CD4-positive, CD25-positive, alpha-beta regulatory T cell (primary cell): ENCODE measurements around the gene DIP2C. TPM values are rescaled to one million over a fixed set of nuclear protein-coding genes. Genes with fewer than 3 reads are reported as not detected.

Experiments used
- ATAC-seq, 2 donors: fragments of 150-1000 bp; cut with Tn5 transposase; one replicate each; pipeline ENCODE4 v1.10.0; 2021; ENCODE audit warnings: low read depth in 2 of 2, moderate number of reproducible peaks in 2 of 2, moderate library complexity in 1 of 2
- DNase-seq, 3 donors: peaks; one replicate each; pipeline versions ENCODE4 v3.0.0 to v3.0.0-alpha.2; 2012 to 2022; ENCODE audit warnings: mixed read lengths in 1 of 3
- H3K27ac ChIP-seq: one replicate; pipeline ENCODE4 v1.7.0; 2013; ENCODE audit warnings: mild to moderate bottlenecking, low read length; ENCODE audit not compliant: insufficient read depth, poor library complexity, severe bottlenecking
- H3K27me3 ChIP-seq: one replicate; pipeline ENCODE4 v1.7.0; 2013; ENCODE audit warnings: low read length; ENCODE audit not compliant: control insufficient read depth, insufficient read depth
- H3K36me3 ChIP-seq: one replicate; pipeline ENCODE4 v1.7.0; 2013; ENCODE audit warnings: mild to moderate bottlenecking, low read length, moderate library complexity; ENCODE audit not compliant: control insufficient read depth, insufficient read depth
- H3K4me1 ChIP-seq: 2 replicates; pipeline ENCODE4 v1.7.0; 2013; ENCODE audit warnings: mild to moderate bottlenecking, low read length; ENCODE audit not compliant: insufficient read depth, control insufficient read depth, poor library complexity, severe bottlenecking
- H3K4me3 ChIP-seq: one replicate; pipeline ENCODE4 v1.7.0; 2013; ENCODE audit warnings: low read depth, mild to moderate bottlenecking, low read length, moderate library complexity
- H3K9me3 ChIP-seq, 2 experiments: 1 replicate in 1 of 2; 2 replicates in 1 of 2; pipeline ENCODE4 v1.7.0; 2013; ENCODE audit warnings: low read length in 2 of 2, mild to moderate bottlenecking in 1 of 2, moderate library complexity in 1 of 2; ENCODE audit not compliant: control insufficient read depth in 2 of 2
- H3K27ac Mint-ChIP-seq, 3 donors: one replicate each; pipeline ENCODE4 v1.8.0; 2020 to 2022; ENCODE audit warnings: mild to moderate bottlenecking in 3 of 3, mixed read lengths in 3 of 3, moderate library complexity in 2 of 3
- H3K27me3 Mint-ChIP-seq: one replicate; pipeline ENCODE4 v1.8.0; 2022; ENCODE audit warnings: mild to moderate bottlenecking, mixed read lengths
- H3K36me3 Mint-ChIP-seq: one replicate; pipeline ENCODE4 v1.8.0; 2020; ENCODE audit warnings: mixed read lengths
- H3K4me1 Mint-ChIP-seq, 4 donors: one replicate each; pipeline ENCODE4 v1.8.0; 2020 to 2022; ENCODE audit warnings: mixed read lengths in 4 of 4, mild to moderate bottlenecking in 1 of 4
- H3K4me3 Mint-ChIP-seq, 4 donors: one replicate each; pipeline ENCODE4 v1.8.0; 2020 to 2022; ENCODE audit warnings: mild to moderate bottlenecking in 4 of 4, mixed read lengths in 4 of 4, moderate library complexity in 3 of 4
- H3K9me3 Mint-ChIP-seq, 7 donors: one replicate each; pipeline ENCODE4 v1.8.0; 2020 to 2022; ENCODE audit warnings: mixed read lengths in 7 of 7, mild to moderate bottlenecking in 3 of 7, moderate library complexity in 2 of 7
- polyA plus RNA-seq, 4 donors: library from polyadenylated mRNA; unstranded; fragments of 300-500 nt; fragmentation: Illumina TruSeq; gene quantifications; one replicate each; pipeline ENCODE4 v1.2.3, GENCODE V29; 2021
- total RNA-seq: library from RNA; stranded (reverse); gene quantifications from one replicate; pipeline ENCODE4 v1.2.3, GENCODE V29; 2022

Gene DIP2C
- total and polyA plus RNA-seq, 5 donors from 2014 or later: 0.47 to 4.1 (median 0.54) TPM

- Mint-ChIP-seq H3K4me3 (no peak overlapping the region), H3K9me3 (peaks cover 0 to 2% (median 0%) of the 10 kb centered on the region in 7 donors), H3K4me1 (peaks cover 0 to 6% (median 0%) of the 10 kb centered on the region in 4 donors), H3K36me3 (peaks cover 31% of the 10 kb centered on the region), H3K27me3 (no peaks in the 10 kb centered on the region), H3K27ac (no peak overlapping the region)
- peaks cover 3% of the 10 kb centered on the region for H3K4me1 ChIP-seq
- H3K36me3 ChIP-seq: peaks cover 2% of the 10 kb centered on the region
- no peak overlapping the region for H3K4me3 ChIP-seq
- H3K27me3 ChIP-seq: no peaks in the 10 kb centered on the region
- DNase-seq (no peak), ATAC-seq (no peak)
- no peaks in the 10 kb centered on the region for H3K9me3 ChIP-seq
- H3K27ac ChIP-seq: no peak overlapping the region
These were observed 312.2 kb downstream of the DIP2C start for GRCh38 chr10:377228-377627.

GRCh38 chr10:375815-376505 lies 313.5 kb downstream of the DIP2C start:
- H3K27me3 ChIP-seq: no peaks in the 10 kb centered on the region

DNA sequence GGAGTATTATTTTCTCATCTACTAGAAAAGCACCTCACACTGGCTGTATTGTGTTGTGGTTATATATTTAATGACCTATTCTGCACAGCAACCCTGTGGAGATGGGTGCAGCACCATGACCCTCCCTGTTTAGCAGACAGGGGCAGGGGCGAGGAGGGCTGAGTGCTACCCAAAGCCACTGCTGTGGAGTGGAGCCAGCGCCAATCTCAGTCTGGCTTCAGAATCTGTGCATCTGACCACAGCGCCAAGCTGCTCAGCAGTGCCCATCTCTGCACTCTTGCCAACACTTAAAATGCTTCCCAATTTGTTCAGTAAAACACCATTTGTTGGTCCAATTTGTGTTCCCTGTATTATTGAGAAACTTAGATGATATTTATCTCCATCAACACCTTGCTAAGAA lies 315.1 kb downstream of the DIP2C start:
- Mint-ChIP-seq H3K36me3 (peaks cover 11% of the 10 kb centered on the region), H3K4me3 (no peak overlapping the region), H3K4me1 (peaks cover 0 to 4% (median 0%) of the 10 kb centered on the region in 4 donors), H3K27me3 (no peaks in the 10 kb centered on the region), H3K9me3 (no peaks in the 10 kb centered on the region), H3K27ac (no peak overlapping the region)
- H3K4me1 ChIP-seq: peaks cover 3% of the 10 kb centered on the region
- H3K27me3 ChIP-seq: no peaks in the 10 kb centered on the region
- DNase-seq (no peak), ATAC-seq (no peak)
- H3K4me3 ChIP-seq: no peak overlapping the region
- H3K9me3 ChIP-seq: no peaks in the 10 kb centered on the region
- H3K27ac ChIP-seq: no peak overlapping the region
- H3K36me3 ChIP-seq: peaks cover 2% of the 10 kb centered on the region

More at GRCh38 chr10:375815-376505, 313.5 kb downstream of the DIP2C start:
- H3K36me3 Mint-ChIP-seq: peaks cover 22% of the 10 kb centered on the region
- DNase-seq (no peak), ATAC-seq (no peak)
- H3K36me3 ChIP-seq: peaks cover 2% of the 10 kb centered on the region
- H3K27me3 Mint-ChIP-seq: no peaks in the 10 kb centered on the region
- H3K4me3 Mint-ChIP-seq: no peak overlapping the region
- no peak overlapping the region for H3K27ac ChIP-seq
- H3K27ac Mint-ChIP-seq: no peak overlapping the region
- peaks cover 3% of the 10 kb centered on the region for H3K4me1 ChIP-seq
- H3K4me3 ChIP-seq: no peak overlapping the region
- peaks cover 0 to 6% (median 0%) of the 10 kb centered on the region in 4 donors for H3K4me1 Mint-ChIP-seq
- H3K9me3 Mint-ChIP-seq: no peaks in the 10 kb centered on the region
- no peaks in the 10 kb centered on the region for H3K9me3 ChIP-seq

- Histone ChIP-seq H3K4me1 (peaks cover 3% of the 10 kb centered on the region), H3K36me3 (peaks cover 2% of the 10 kb centered on the region), H3K9me3 (no peaks in the 10 kb centered on the region), H3K27me3 (no peaks in the 10 kb centered on the region), H3K27ac (no peak overlapping the region), H3K4me3 (no peak overlapping the region)
- Mint-ChIP-seq H3K4me3 (no peak overlapping the region), H3K27ac (no peak overlapping the region), H3K36me3 (peaks cover 11% of the 10 kb centered on the region), H3K27me3 (no peaks in the 10 kb centered on the region), H3K4me1 (peaks cover 0 to 4% (median 0%) of the 10 kb centered on the region in 4 donors), H3K9me3 (no peaks in the 10 kb centered on the region)
- no peak for ATAC-seq
- no peak for DNase-seq
These were observed 315.8 kb downstream of the DIP2C start for GRCh38 chr10:373526-374309.

DNA sequence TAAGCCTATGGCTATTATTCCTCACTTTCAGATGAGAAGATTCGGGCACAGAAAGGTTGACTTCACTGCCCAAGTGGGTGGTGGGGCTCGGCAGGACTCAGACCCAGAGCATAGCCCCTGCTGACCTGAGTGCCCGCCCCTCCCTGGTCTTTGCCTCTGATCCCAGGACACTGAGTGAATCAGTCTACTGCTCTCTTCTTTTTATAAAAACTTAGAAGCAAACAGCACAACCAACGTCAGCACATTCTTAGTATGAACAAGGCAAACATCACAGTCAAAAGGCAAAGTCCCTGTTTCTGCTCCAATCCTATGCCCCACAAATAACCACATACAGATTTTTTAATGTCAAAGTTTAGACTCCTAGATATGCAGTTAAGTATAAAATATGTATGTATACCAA lies 316.5 kb downstream of the DIP2C start:
- H3K4me3 Mint-ChIP-seq: no peak overlapping the region
- Histone ChIP-seq H3K9me3 (no peaks in the 10 kb centered on the region), H3K36me3 (peaks cover 2% of the 10 kb centered on the region), H3K27ac (no peak overlapping the region), H3K4me3 (no peak overlapping the region), H3K4me1 (peaks cover 3% of the 10 kb centered on the region), H3K27me3 (no peaks in the 10 kb centered on the region)
- H3K27ac Mint-ChIP-seq: no peak overlapping the region
- peaks cover 0 to 4% (median 0%) of the 10 kb centered on the region in 4 donors for H3K4me1 Mint-ChIP-seq
- ATAC-seq (no peak), DNase-seq (no peak)
- H3K27me3 Mint-ChIP-seq: no peaks in the 10 kb centered on the region
- no peaks in the 10 kb centered on the region for H3K9me3 Mint-ChIP-seq
- H3K36me3 Mint-ChIP-seq: peaks cover 11% of the 10 kb centered on the region

GRCh38 chr10:372566-372965 lies 316.9 kb downstream of the DIP2C start:
- ATAC-seq: no peak
- H3K27ac ChIP-seq: no peak overlapping the region
- Mint-ChIP-seq H3K27ac (no peak overlapping the region), H3K36me3 (peaks cover 11% of the 10 kb centered on the region), H3K4me3 (no peak overlapping the region), H3K27me3 (no peaks in the 10 kb centered on the region), H3K4me1 (peaks cover 0 to 4% (median 0%) of the 10 kb centered on the region in 4 donors), H3K9me3 (no peaks in the 10 kb centered on the region)
- H3K36me3 ChIP-seq: peaks cover 2% of the 10 kb centered on the region
- no peaks in the 10 kb centered on the region for H3K9me3 ChIP-seq
- peaks cover 3% of the 10 kb centered on the region for H3K4me1 ChIP-seq
- H3K27me3 ChIP-seq: no peaks in the 10 kb centered on the region
- no peak for DNase-seq
- H3K4me3 ChIP-seq: no peak overlapping the region

DNA sequence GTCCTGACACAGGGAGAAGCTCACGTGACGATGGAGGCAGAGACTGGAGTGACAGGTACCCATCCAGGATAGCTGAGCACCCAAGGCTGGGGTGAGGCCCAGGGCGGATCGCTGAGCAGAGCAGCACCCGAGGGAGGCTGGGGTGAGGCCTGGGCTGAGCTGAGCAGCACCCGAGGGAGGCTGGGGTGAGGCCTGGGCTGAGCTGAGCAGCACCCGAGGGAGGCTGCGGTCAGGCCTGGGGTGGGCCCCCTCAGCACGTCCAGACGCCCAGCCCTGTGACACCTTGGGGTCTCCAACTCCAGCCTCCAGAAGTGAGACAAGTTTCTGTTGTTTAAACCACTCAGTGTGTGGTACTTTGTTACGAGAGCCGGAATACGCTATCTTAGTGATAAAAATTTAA lies 318.0 kb downstream of the DIP2C start:
- peaks cover 11% of the 10 kb centered on the region for H3K36me3 Mint-ChIP-seq
- DNase-seq (no peak), ATAC-seq (no peak)
- H3K27me3 Mint-ChIP-seq: no peaks in the 10 kb centered on the region
- no peaks in the 10 kb centered on the region for H3K4me1 Mint-ChIP-seq
- Histone ChIP-seq H3K4me3 (no peak overlapping the region), H3K27me3 (no peaks in the 10 kb centered on the region), H3K27ac (no peak overlapping the region), H3K4me1 (no peaks in the 10 kb centered on the region), H3K9me3 (no peaks in the 10 kb centered on the region), H3K36me3 (peaks cover 2% of the 10 kb centered on the region)
- no peak overlapping the region for H3K4me3 Mint-ChIP-seq
- no peaks in the 10 kb centered on the region for H3K9me3 Mint-ChIP-seq
- no peak overlapping the region for H3K27ac Mint-ChIP-seq
